ENCODE measurements around the gene ZNF845. TPM values are rescaled to one million over a fixed set of nuclear protein-coding genes. Genes with fewer than 3 reads are reported as not detected.
"Not testable (repeated sequence)": the region's sequence is repeated elsewhere in the genome, so short reads cannot be mapped to it uniquely, and the experiment has no call there.

The ZNF845 gene
- total RNA-seq, 2 experiments from 2014 or later, result 6.8 to 7.2 TPM

DNA sequence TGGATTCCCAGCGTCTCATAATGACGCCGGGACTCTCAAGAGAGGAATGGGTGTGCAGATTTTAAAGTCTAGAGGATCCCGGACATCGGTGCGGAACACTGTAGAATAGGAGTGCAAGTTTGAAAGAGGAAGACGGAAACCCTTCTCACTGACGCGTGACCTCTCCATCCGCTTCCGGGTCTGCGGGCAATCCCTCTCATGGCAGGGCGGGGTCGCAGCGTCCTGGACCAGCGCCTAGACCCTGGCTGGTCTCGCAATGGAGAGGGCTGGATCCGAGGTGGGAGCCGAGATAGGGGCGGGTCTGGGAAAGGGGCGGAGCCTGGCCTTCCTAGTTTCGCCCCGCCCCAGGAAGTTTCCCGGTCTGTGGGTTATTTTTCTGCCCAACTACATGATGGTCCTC, 4.6 kb upstream of the ZNF845 start:
- ChIA-PET CTCF (ENCODE audit: unreplicated experiment) (no interaction called here), POLR2A (no interaction called here)
- Histone ChIP-seq H3K79me2 (ENCODE audit: insufficient read depth, low read depth, low read length) (peaks cover 4% of the 10 kb centered on the region; the same call in 1 of the 2 replicates), H3K4me2 (ENCODE audit: low read length) (no peak overlapping the region), H4K20me1 (ENCODE audit: insufficient read depth, low read length) (no peaks in the 10 kb centered on the region), H2AFZ (ENCODE audit: low read length) (no peak overlapping the region), H3K27ac (ENCODE audit: low read depth, low read length, poor library complexity, severe bottlenecking) (no peak overlapping the region), H3K9me3 (ENCODE audit: low read length) (no peaks in the 10 kb centered on the region), H3K9me2 (ENCODE audit: insufficient read depth, low read length) (no peaks in the 10 kb centered on the region), H3K4me3 (ENCODE audit: low read depth, low read length, poor library complexity, severe bottlenecking) (no peak overlapping the region), H3K4me1 (ENCODE audit: insufficient read depth, low read length, poor library complexity, severe bottlenecking) (peaks cover 5% of the 10 kb centered on the region), H3K36me3 (ENCODE audit: insufficient read depth, low read length) (no peaks in the 10 kb centered on the region)
- no peak for DNase-seq (ENCODE audit: low spot score)
- TF ChIP-seq, protein P1, sequence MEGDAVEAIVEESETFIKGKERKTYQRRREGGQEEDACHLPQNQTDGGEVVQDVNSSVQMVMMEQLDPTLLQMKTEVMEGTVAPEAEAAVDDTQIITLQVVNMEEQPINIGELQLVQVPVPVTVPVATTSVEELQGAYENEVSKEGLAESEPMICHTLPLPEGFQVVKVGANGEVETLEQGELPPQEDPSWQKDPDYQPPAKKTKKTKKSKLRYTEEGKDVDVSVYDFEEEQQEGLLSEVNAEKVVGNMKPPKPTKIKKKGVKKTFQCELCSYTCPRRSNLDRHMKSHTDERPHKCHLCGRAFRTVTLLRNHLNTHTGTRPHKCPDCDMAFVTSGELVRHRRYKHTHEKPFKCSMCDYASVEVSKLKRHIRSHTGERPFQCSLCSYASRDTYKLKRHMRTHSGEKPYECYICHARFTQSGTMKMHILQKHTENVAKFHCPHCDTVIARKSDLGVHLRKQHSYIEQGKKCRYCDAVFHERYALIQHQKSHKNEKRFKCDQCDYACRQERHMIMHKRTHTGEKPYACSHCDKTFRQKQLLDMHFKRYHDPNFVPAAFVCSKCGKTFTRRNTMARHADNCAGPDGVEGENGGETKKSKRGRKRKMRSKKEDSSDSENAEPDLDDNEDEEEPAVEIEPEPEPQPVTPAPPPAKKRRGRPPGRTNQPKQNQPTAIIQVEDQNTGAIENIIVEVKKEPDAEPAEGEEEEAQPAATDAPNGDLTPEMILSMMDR (conservative IDR thresholded peaks at IDR 0.05; ENCODE audit: low read length), result no peak
- TF ChIP-seq EZH2phosphoT487 (IDR thresholded peaks at IDR 0.05; ENCODE audit: borderline replicate concordance, low read depth, low read length), result no peak
- no TSS peak for BruUV-seq (replicated peaks)
- intact Hi-C loops (cut with micrococcal nuclease; ENCODE audit: unreplicated experiment), result no loop called here

- TF ChIP-seq, protein P1 (conservative IDR thresholded peaks at IDR 0.05; ENCODE audit: low read length), result no peak
- no peak for TF ChIP-seq EZH2phosphoT487 (IDR thresholded peaks at IDR 0.05; ENCODE audit: borderline replicate concordance, low read depth, low read length)
- Histone ChIP-seq H3K9me3 (ENCODE audit: low read length) (no peaks in the 10 kb centered on the region), H2AFZ (ENCODE audit: low read length) (no peak overlapping the region), H4K20me1 (ENCODE audit: insufficient read depth, low read length) (no peaks in the 10 kb centered on the region), H3K4me1 (ENCODE audit: insufficient read depth, low read length, poor library complexity, severe bottlenecking) (peaks cover 5% of the 10 kb centered on the region), H3K4me3 (ENCODE audit: low read depth, low read length, poor library complexity, severe bottlenecking) (no peak overlapping the region), H3K79me2 (ENCODE audit: insufficient read depth, low read depth, low read length) (peaks cover 19% of the 10 kb centered on the region; the same call in 1 of the 2 replicates), H3K4me2 (ENCODE audit: low read length) (no peak overlapping the region), H3K27ac (ENCODE audit: low read depth, low read length, poor library complexity, severe bottlenecking) (no peak overlapping the region), H3K36me3 (ENCODE audit: insufficient read depth, low read length) (no peaks in the 10 kb centered on the region; the same call in 1 of the 2 replicates), H3K9me2 (ENCODE audit: insufficient read depth, low read length) (no peaks in the 10 kb centered on the region)
- POLR2A ChIA-PET, result no interaction called here
- intact Hi-C loops (cut with micrococcal nuclease; ENCODE audit: unreplicated experiment), result loop anchor here (10.0 kb wide), 1 partner anchor 138 kb away; the partner anchor contains the start of gene ZNF665
- BruUV-seq (replicated peaks), result no TSS peak
- no peak for DNase-seq (ENCODE audit: low spot score)
- CTCF ChIA-PET (ENCODE audit: unreplicated experiment), result no interaction called here
These were observed 1.1 kb upstream of the ZNF845 start for GRCh38 chr19:53332484-53332883.

- no peaks in the 10 kb centered on the region for H3K9me2 ChIP-seq (ENCODE audit: insufficient read depth, low read length)
- H3K4me3 ChIP-seq (ENCODE audit: low read depth, low read length, poor library complexity, severe bottlenecking), result peak overlapping the region; percentile 92
- no peaks in the 10 kb centered on the region for H3K9me3 ChIP-seq (ENCODE audit: low read length)
- peak overlapping the region; percentile 94 for H2AFZ ChIP-seq (ENCODE audit: low read length)
- peak overlapping the region; percentile 87 for H3K4me2 ChIP-seq (ENCODE audit: low read length)
- H3K4me1 ChIP-seq (ENCODE audit: insufficient read depth, low read length, poor library complexity, severe bottlenecking), result peaks cover 5% of the 10 kb centered on the region
- no peak for TF ChIP-seq EZH2phosphoT487 (IDR thresholded peaks at IDR 0.05; ENCODE audit: borderline replicate concordance, low read depth, low read length)
- TF ChIP-seq, protein P1 (conservative IDR thresholded peaks at IDR 0.05; ENCODE audit: low read length), result no peak
- POLR2A ChIA-PET, result no interaction called here
- peak; percentile 14 for DNase-seq (ENCODE audit: low spot score)
- H3K27ac ChIP-seq (ENCODE audit: low read depth, low read length, poor library complexity, severe bottlenecking), result no peak overlapping the region
- intact Hi-C loops (cut with micrococcal nuclease; ENCODE audit: unreplicated experiment), result loop anchor here (10.0 kb wide), 1 partner anchor 138 kb away; the partner anchor contains the start of gene ZNF665
- peaks cover 6% of the 10 kb centered on the region for H3K36me3 ChIP-seq (ENCODE audit: insufficient read depth, low read length)
- CTCF ChIA-PET (ENCODE audit: unreplicated experiment), result no interaction called here
- no peaks in the 10 kb centered on the region for H4K20me1 ChIP-seq (ENCODE audit: insufficient read depth, low read length)
- no TSS peak for BruUV-seq (replicated peaks)
- H3K79me2 ChIP-seq (ENCODE audit: insufficient read depth, low read depth, low read length), result peaks cover 19% of the 10 kb centered on the region; the same call in 1 of the 2 replicates
These were observed 485 bp upstream of the ZNF845 start for GRCh38 chr19:53333066-53333462.

GRCh38 chr19:53344403-53344802, 10.9 kb downstream of the ZNF845 start:
- BruUV-seq (replicated peaks); H3K9me2 ChIP-seq (ENCODE audit: insufficient read depth, low read length); H3K4me2 ChIP-seq (ENCODE audit: low read length); H3K27ac ChIP-seq (ENCODE audit: low read depth, low read length, poor library complexity, severe bottlenecking); DNase-seq (ENCODE audit: low spot score); H3K4me1 ChIP-seq (ENCODE audit: insufficient read depth, low read length, poor library complexity, severe bottlenecking); POLR2A ChIA-PET; intact Hi-C loops (cut with micrococcal nuclease; ENCODE audit: unreplicated experiment); H2AFZ ChIP-seq (ENCODE audit: low read length); CTCF ChIA-PET (ENCODE audit: unreplicated experiment); H3K79me2 ChIP-seq (ENCODE audit: insufficient read depth, low read depth, low read length); H3K4me3 ChIP-seq (ENCODE audit: low read depth, low read length, poor library complexity, severe bottlenecking); H3K9me3 ChIP-seq (ENCODE audit: low read length); H4K20me1 ChIP-seq (ENCODE audit: insufficient read depth, low read length): not testable (repeated sequence)
- H3K36me3 ChIP-seq (ENCODE audit: insufficient read depth, low read length), result peaks cover 83% of the 10 kb centered on the region
